CD8-positive, alpha-beta memory T cell (primary cell): Measurements from ENCODE around the gene COL8A1. TPM values are rescaled to one million over a fixed set of nuclear protein-coding genes. Genes with fewer than 3 reads are reported as not detected.

Experiments
- CTCF ChIA-PET: fragments of 350-600 bp; sonication (Branson Sonifier 250); formaldehyde crosslinking; loops from one replicate; lab custom pipeline; 2021; ENCODE audit warnings: antibody characterized with exemption; lab: Charles Lee
- POLR2A ChIA-PET: fragments of 350-600 bp; sonication (Branson Sonifier 250); formaldehyde crosslinking; loops from one replicate; lab custom pipeline; 2021; ENCODE audit warnings: antibody characterized with exemption; lab: Charles Lee
- DNase-seq, 5 donors: peaks; one replicate each; pipeline versions ENCODE4 v3.0.0 to v3.0.0-alpha.2; 2020 to 2022; ENCODE audit warnings: mixed read lengths in 1 of 5
- H3K27ac ChIP-seq: one replicate; pipeline ENCODE4 v1.7.0; 2013; ENCODE audit warnings: low read depth, mild to moderate bottlenecking, low read length, moderate library complexity
- H3K27me3 ChIP-seq: 2 replicates; pipeline ENCODE4 v1.7.0; 2013; ENCODE audit warnings: low read length, mild to moderate bottlenecking; ENCODE audit not compliant: insufficient read depth, poor library complexity, severe bottlenecking
- H3K36me3 ChIP-seq: 2 replicates; pipeline ENCODE4 v1.7.0; 2013; ENCODE audit warnings: mild to moderate bottlenecking, low read length, moderate library complexity; ENCODE audit not compliant: insufficient read depth
- H3K4me1 ChIP-seq: 2 replicates; pipeline ENCODE4 v1.7.0; 2013; ENCODE audit warnings: mild to moderate bottlenecking, low read length, moderate library complexity; ENCODE audit not compliant: insufficient read depth
- H3K4me3 ChIP-seq: 2 replicates; pipeline ENCODE4 v1.7.0; 2013; ENCODE audit warnings: mild to moderate bottlenecking, low read length
- H3K9me3 ChIP-seq: 2 replicates; pipeline ENCODE4 v1.7.0; 2013; ENCODE audit warnings: mild to moderate bottlenecking, low read length
- H3K27ac Mint-ChIP-seq, 8 donors: one replicate each; pipeline ENCODE4 v1.8.0; 2020 to 2021; ENCODE audit warnings: mixed read lengths in 8 of 8, mild to moderate bottlenecking in 6 of 8, inconsistent platforms in 3 of 8, moderate library complexity in 3 of 8
- H3K27me3 Mint-ChIP-seq, 2 donors: one replicate each; pipeline ENCODE4 v1.8.0; 2020 to 2021; ENCODE audit warnings: mixed read lengths in 2 of 2, mild to moderate bottlenecking in 1 of 2, moderate library complexity in 1 of 2
- H3K36me3 Mint-ChIP-seq, 3 donors: one replicate each; pipeline ENCODE4 v1.8.0; 2020 to 2021; ENCODE audit warnings: mixed read lengths in 3 of 3, inconsistent platforms in 1 of 3, mild to moderate bottlenecking in 1 of 3
- H3K4me1 Mint-ChIP-seq, 3 donors: one replicate each; pipeline ENCODE4 v1.8.0; 2020 to 2021; ENCODE audit warnings: mixed read lengths in 3 of 3, inconsistent platforms in 1 of 3, mild to moderate bottlenecking in 1 of 3
- H3K4me3 Mint-ChIP-seq, 7 donors: one replicate each; pipeline ENCODE4 v1.8.0; 2020 to 2021; ENCODE audit warnings: mixed read lengths in 7 of 7, mild to moderate bottlenecking in 6 of 7, moderate library complexity in 4 of 7, inconsistent platforms in 2 of 7
- H3K9me3 Mint-ChIP-seq, 5 donors: one replicate each; pipeline ENCODE4 v1.8.0; 2020 to 2022; ENCODE audit warnings: mixed read lengths in 5 of 5, mild to moderate bottlenecking in 3 of 5, moderate library complexity in 2 of 5, inconsistent platforms in 1 of 5
- polyA plus RNA-seq: library from polyadenylated mRNA; unstranded; fragments of 300-500 nt; fragmentation: Illumina TruSeq; gene quantifications from one replicate; pipeline ENCODE4 v1.2.3, GENCODE V29; 2021
- total RNA-seq, 2 experiments: library from RNA; stranded (reverse); gene quantifications; one replicate each; pipeline ENCODE4 v1.2.3, GENCODE V29; 2021

The COL8A1 gene
- total and polyA plus RNA-seq, 3 experiments from 2014 or later: not detected

- ChIA-PET POLR2A (no interaction called here), CTCF (no interaction called here)
- H3K27me3 ChIP-seq: no peaks in the 10 kb centered on the region
- H3K9me3 ChIP-seq: no peaks in the 10 kb centered on the region
- H3K36me3 Mint-ChIP-seq: no peaks in the 10 kb centered on the region
- no peak for DNase-seq
- no peaks in the 10 kb centered on the region for H3K36me3 ChIP-seq
- H3K4me3 ChIP-seq: no peak overlapping the region
- no peaks in the 10 kb centered on the region for H3K4me1 ChIP-seq
- no peak overlapping the region for H3K4me3 Mint-ChIP-seq
- H3K4me1 Mint-ChIP-seq: no peaks in the 10 kb centered on the region
- H3K27me3 Mint-ChIP-seq: peaks cover 1 to 4% of the 10 kb centered on the region in 2 donors
- H3K27ac Mint-ChIP-seq: no peak overlapping the region
- H3K9me3 Mint-ChIP-seq: peaks cover 0 to 3% (median 0%) of the 10 kb centered on the region in 5 donors
- no peak overlapping the region for H3K27ac ChIP-seq
Observed at GRCh38 chr3:99681976-99682375, 43.6 kb downstream of the COL8A1 start.

- Mint-ChIP-seq H3K4me1 (no peaks in the 10 kb centered on the region), H3K9me3 (peaks cover 0 to 2% (median 0%) of the 10 kb centered on the region in 5 donors), H3K27me3 (peaks cover 4 to 15% of the 10 kb centered on the region in 2 donors), H3K4me3 (no peak overlapping the region), H3K27ac (no peak overlapping the region), H3K36me3 (no peaks in the 10 kb centered on the region)
- Histone ChIP-seq H3K4me1 (no peaks in the 10 kb centered on the region), H3K9me3 (no peaks in the 10 kb centered on the region), H3K27me3 (no peaks in the 10 kb centered on the region), H3K4me3 (no peak overlapping the region), H3K36me3 (no peaks in the 10 kb centered on the region), H3K27ac (no peak overlapping the region)
- ChIA-PET POLR2A (no interaction called here), CTCF (interaction anchor here (0.7 kb wide), 1 partner anchor 9 kb away, joined by 3 read pairs; no protein-coding TSS in a partner anchor)
- no peak for DNase-seq
Observed at GRCh38 chr3:99683465-99683864, 45.1 kb downstream of the COL8A1 start.

- DNase-seq: no peak
- peaks cover 0 to 2% (median 0%) of the 10 kb centered on the region in 5 donors for H3K9me3 Mint-ChIP-seq
- H3K27ac Mint-ChIP-seq: no peak overlapping the region
- no peaks in the 10 kb centered on the region for H3K9me3 ChIP-seq
- no peaks in the 10 kb centered on the region for H3K4me1 Mint-ChIP-seq
- peaks cover 7 to 15% of the 10 kb centered on the region in 2 donors for H3K27me3 Mint-ChIP-seq
- H3K36me3 ChIP-seq: no peaks in the 10 kb centered on the region
- no peaks in the 10 kb centered on the region for H3K27me3 ChIP-seq
- ChIA-PET POLR2A (no interaction called here), CTCF (no interaction called here)
- no peak overlapping the region for H3K27ac ChIP-seq
- no peak overlapping the region for H3K4me3 ChIP-seq
- no peaks in the 10 kb centered on the region for H3K36me3 Mint-ChIP-seq
- no peak overlapping the region for H3K4me3 Mint-ChIP-seq
- H3K4me1 ChIP-seq: no peaks in the 10 kb centered on the region
Observed at GRCh38 chr3:99683876-99684275, 45.5 kb downstream of the COL8A1 start.

DNA sequence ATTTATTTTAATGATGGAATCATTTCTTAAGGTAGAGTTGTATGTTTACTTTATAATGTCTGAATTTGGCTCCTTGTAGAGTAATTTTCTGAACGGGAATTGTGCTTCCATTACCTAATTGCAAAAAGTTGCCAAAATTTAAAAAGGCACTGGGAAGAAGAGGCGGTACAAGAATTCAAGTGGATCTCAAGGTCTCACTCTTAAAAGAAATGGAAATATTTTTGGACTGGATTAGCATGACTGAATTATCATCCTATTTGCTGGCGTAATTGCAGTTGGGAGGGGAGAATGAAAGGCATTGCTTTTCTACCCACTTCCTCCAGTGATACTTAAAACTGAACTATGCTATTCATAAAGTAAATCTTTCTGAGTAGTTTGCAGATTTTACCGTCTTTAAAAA is 46.2 kb downstream of the COL8A1 start:
- no peak overlapping the region for H3K27ac Mint-ChIP-seq
- Histone ChIP-seq H3K27me3 (no peaks in the 10 kb centered on the region), H3K9me3 (no peaks in the 10 kb centered on the region), H3K4me3 (no peak overlapping the region), H3K27ac (no peak overlapping the region), H3K36me3 (no peaks in the 10 kb centered on the region), H3K4me1 (no peaks in the 10 kb centered on the region)
- DNase-seq: no peak
- peaks cover 0 to 2% (median 0%) of the 10 kb centered on the region in 5 donors for H3K9me3 Mint-ChIP-seq
- ChIA-PET POLR2A (no interaction called here), CTCF (no interaction called here)
- H3K27me3 Mint-ChIP-seq: peaks cover 9 to 15% of the 10 kb centered on the region in 2 donors
- no peak overlapping the region for H3K4me3 Mint-ChIP-seq
- no peaks in the 10 kb centered on the region for H3K36me3 Mint-ChIP-seq
- H3K4me1 Mint-ChIP-seq: no peaks in the 10 kb centered on the region

DNA sequence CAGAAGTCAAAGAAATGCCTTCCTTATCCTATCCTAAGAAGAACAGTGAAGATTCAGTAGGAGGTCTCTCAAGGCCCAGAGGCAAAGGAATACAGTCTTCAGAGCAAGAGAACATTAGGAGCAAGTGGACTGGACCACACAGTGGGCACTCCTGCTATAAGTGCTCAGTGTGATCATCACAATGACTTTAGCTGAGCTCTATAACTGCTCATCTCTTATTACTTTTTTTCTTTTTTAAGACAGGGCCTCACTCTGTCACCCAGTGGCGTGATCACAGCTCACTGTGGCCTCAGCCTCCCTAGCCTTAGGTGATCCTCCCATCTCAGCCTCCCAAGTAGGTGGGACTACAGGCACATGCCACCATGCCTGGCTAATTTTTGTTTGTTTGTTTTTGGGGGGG is 48.1 kb downstream of the COL8A1 start:
- CTCF ChIA-PET: no interaction called here
- H3K4me1 ChIP-seq: no peaks in the 10 kb centered on the region
- Mint-ChIP-seq H3K9me3 (no peaks in the 10 kb centered on the region), H3K27me3 (peaks cover 9 to 15% of the 10 kb centered on the region in 2 donors), H3K4me3 (no peak overlapping the region), H3K36me3 (no peaks in the 10 kb centered on the region), H3K27ac (no peak overlapping the region), H3K4me1 (no peaks in the 10 kb centered on the region)
- H3K27me3 ChIP-seq: no peaks in the 10 kb centered on the region
- H3K9me3 ChIP-seq: no peaks in the 10 kb centered on the region
- H3K27ac ChIP-seq: no peak overlapping the region
- no peak overlapping the region for H3K4me3 ChIP-seq
- H3K36me3 ChIP-seq: no peaks in the 10 kb centered on the region
- no peak for DNase-seq
- POLR2A ChIA-PET: no interaction called here

GRCh38 chr3:99686955-99687612 is 48.7 kb downstream of the COL8A1 start:
- ChIA-PET POLR2A (no interaction called here), CTCF (no interaction called here)
- Mint-ChIP-seq H3K36me3 (no peaks in the 10 kb centered on the region), H3K9me3 (no peaks in the 10 kb centered on the region), H3K27me3 (peaks cover 11 to 15% of the 10 kb centered on the region in 2 donors), H3K4me1 (no peaks in the 10 kb centered on the region), H3K27ac (no peak overlapping the region), H3K4me3 (no peak overlapping the region)
- Histone ChIP-seq H3K27ac (no peak overlapping the region), H3K36me3 (no peaks in the 10 kb centered on the region), H3K9me3 (no peaks in the 10 kb centered on the region), H3K4me3 (no peak overlapping the region), H3K4me1 (no peaks in the 10 kb centered on the region), H3K27me3 (no peaks in the 10 kb centered on the region)
- DNase-seq: no peak

GRCh38 chr3:99690761-99691369 is 52.5 kb downstream of the COL8A1 start:
- no peak overlapping the region for H3K4me3 Mint-ChIP-seq

DNA sequence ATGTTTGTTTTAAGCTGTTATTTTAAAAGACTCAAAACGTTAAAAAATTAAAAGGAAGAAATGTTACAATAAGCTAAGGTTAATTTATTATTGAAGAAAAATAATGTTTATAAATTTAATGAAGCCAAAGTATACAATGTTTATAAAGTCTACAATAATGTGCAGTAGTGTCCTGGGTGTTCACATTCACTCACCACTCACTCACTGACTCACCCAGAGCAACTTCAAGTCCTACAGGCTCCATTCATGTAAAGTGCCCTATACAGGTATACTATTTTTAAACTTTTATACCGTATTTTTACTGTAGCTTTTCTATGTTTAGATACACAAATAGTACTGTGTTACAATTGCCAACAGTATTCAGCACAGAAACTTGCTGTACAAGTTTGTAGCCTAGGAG is 55.2 kb downstream of the COL8A1 start:
- peaks cover 0 to 7% of the 10 kb centered on the region in 2 donors for H3K27me3 Mint-ChIP-seq

More at GRCh38 chr3:99690761-99691369, 52.5 kb downstream of the COL8A1 start:
- H3K36me3 ChIP-seq: no peaks in the 10 kb centered on the region
- no peak overlapping the region for H3K27ac ChIP-seq
- Mint-ChIP-seq H3K27ac (no peak overlapping the region), H3K27me3 (peaks cover 9 to 15% of the 10 kb centered on the region in 2 donors), H3K4me1 (no peaks in the 10 kb centered on the region), H3K9me3 (no peaks in the 10 kb centered on the region), H3K36me3 (no peaks in the 10 kb centered on the region)
- DNase-seq: no peak
- no peaks in the 10 kb centered on the region for H3K9me3 ChIP-seq
- no peaks in the 10 kb centered on the region for H3K4me1 ChIP-seq
- ChIA-PET POLR2A (no interaction called here), CTCF (no interaction called here)
- no peaks in the 10 kb centered on the region for H3K27me3 ChIP-seq
- H3K4me3 ChIP-seq: no peak overlapping the region

More for the DNA sequence above, 55.2 kb downstream of the COL8A1 start:
- H3K9me3 Mint-ChIP-seq: peaks cover 0 to 4% (median 0%) of the 10 kb centered on the region in 5 donors
- H3K27me3 ChIP-seq: no peaks in the 10 kb centered on the region
- H3K27ac Mint-ChIP-seq: no peak overlapping the region
- no peaks in the 10 kb centered on the region for H3K9me3 ChIP-seq
- H3K4me1 Mint-ChIP-seq: no peaks in the 10 kb centered on the region
- H3K27ac ChIP-seq: no peak overlapping the region
- no peaks in the 10 kb centered on the region for H3K4me1 ChIP-seq
- POLR2A ChIA-PET: no interaction called here
- no peak overlapping the region for H3K4me3 ChIP-seq
- CTCF ChIA-PET: no interaction called here
- no peaks in the 10 kb centered on the region for H3K36me3 Mint-ChIP-seq
- H3K4me3 Mint-ChIP-seq: no peak overlapping the region
- H3K36me3 ChIP-seq: no peaks in the 10 kb centered on the region
- no peak for DNase-seq
